SK-N-MC (cell line): ENCODE results near the gene WNT7A.

Experiments
- EZH2 ChIP-seq: fragments of 200-600 bp; sonication (generic); IDR thresholded peaks from one replicate; pipeline ENCODE4 v1.6.1; 2017; ENCODE audit warnings: antibody characterized with exemption
- FOXP2 ChIP-seq: optimal IDR thresholded peaks from 2 replicates; pipeline ENCODE3; 2011; ENCODE audit warnings: mild to moderate bottlenecking, moderate library complexity; ENCODE audit not compliant: insufficient read depth; ENCODE audit errors: extremely low read length, control extremely low read depth
- POLR2AphosphoS5 ChIP-seq: IDR thresholded peaks from 2 replicates; pipeline ENCODE4 v1.6.1; 2012; ENCODE audit warnings: mild to moderate bottlenecking, low read depth, low read length, borderline replicate concordance

GRCh38 chr3:13793451-13793850 lies 86.4 kb downstream of the WNT7A start:
- no peak for TF ChIP-seq POLR2AphosphoS5
- no peak for TF ChIP-seq FOXP2
- no peak for TF ChIP-seq EZH2
